ENCODE data around the gene DNMT3L. TPM values are rescaled to one million over a fixed set of nuclear protein-coding genes. Genes with fewer than 3 reads are reported as not detected.
A peak's percentile ranks its signal among the peaks of the same experiment; 100 is the strongest.
"Not testable (repeated sequence)": the region's sequence is repeated elsewhere in the genome, so short reads cannot be mapped to it uniquely, and the experiment has no call there.

Gene DNMT3L
- total and polyA plus RNA-seq, 7 donors: not detected

DNA sequence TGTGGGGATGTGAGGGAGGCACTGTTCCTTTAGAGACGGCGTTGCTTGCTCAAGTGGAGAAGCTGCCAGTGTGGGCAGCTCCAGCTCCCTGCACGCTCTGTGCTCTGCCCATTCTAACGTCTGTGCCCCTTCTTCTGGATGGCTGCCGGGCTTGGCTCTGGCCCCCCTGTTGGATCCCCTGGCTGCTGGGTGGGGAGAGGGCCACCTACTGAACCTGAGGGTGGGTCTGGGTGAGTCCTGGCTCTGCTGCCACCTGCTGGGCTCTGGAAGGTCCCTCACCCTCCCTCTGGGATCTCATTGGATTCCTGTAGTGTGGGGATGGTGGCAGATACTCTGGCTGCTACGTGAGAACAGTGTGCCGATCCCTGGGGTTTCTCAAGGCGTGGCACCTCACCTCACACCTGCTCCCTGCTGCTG lies 43.2 kb upstream of the DNMT3L start:
- no peak for DNase-seq
- Histone ChIP-seq H3K27me3 (no peaks in the 10 kb centered on the region), H3K4me1 (peaks cover 0 to 55% (median 36%) of the 10 kb centered on the region in 4 donors), H3K27ac (peak overlapping the region in 1 of 4 donors; percentile 25), H3K4me3 (no peak overlapping the region), H3K36me3 (peaks cover 0 to 14% (median 0%) of the 10 kb centered on the region in 4 donors), H3K9me3 (no peaks in the 10 kb centered on the region)
- intact Hi-C loops (cut with DNase I): no loop called here
- TF ChIP-seq POLR2A (IDR thresholded peaks at IDR 0.05) (no peak), POLR2AphosphoS5 (IDR thresholded peaks at IDR 0.05) (no peak), EP300 (IDR thresholded peaks at IDR 0.05) (no peak)
- TF ChIP-seq, protein P1, sequence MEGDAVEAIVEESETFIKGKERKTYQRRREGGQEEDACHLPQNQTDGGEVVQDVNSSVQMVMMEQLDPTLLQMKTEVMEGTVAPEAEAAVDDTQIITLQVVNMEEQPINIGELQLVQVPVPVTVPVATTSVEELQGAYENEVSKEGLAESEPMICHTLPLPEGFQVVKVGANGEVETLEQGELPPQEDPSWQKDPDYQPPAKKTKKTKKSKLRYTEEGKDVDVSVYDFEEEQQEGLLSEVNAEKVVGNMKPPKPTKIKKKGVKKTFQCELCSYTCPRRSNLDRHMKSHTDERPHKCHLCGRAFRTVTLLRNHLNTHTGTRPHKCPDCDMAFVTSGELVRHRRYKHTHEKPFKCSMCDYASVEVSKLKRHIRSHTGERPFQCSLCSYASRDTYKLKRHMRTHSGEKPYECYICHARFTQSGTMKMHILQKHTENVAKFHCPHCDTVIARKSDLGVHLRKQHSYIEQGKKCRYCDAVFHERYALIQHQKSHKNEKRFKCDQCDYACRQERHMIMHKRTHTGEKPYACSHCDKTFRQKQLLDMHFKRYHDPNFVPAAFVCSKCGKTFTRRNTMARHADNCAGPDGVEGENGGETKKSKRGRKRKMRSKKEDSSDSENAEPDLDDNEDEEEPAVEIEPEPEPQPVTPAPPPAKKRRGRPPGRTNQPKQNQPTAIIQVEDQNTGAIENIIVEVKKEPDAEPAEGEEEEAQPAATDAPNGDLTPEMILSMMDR (IDR thresholded peaks at IDR 0.05): peak in 3 of 4 experiments; percentile 33 to 41 (median 35)
- 34 to 65% methylated on average over 8 of the region's 8 CpGs for WGBS, 2 donors

DNA sequence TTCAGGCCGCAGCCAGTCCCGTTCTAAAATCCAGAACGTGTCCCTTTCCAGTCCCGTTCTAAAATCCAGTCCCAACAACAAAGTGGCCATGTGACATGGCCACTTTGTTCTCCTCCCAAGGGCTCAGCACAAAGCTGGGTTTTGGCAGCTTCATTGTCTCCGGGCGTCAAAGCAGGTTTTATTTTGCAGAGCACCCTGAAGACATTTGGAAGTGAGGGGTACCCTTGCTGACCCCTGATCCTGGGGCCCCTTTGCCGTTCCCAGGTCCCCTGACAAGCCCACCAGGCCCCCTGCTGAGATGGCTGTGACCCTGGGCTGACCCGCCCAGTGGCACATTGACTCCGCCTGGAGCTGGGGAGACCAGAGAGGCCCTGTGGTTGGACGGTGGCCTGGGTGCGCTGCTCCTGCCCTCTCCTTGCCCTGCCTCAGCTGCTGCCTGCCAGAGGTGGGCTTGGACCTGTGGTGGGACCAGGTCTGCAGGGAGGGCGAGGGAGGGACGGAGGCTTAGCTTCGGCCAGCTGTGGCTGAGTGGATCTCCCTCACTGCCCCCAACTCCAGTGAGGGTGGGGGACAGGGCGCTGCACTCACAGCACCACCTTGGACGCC lies 42.4 kb upstream of the DNMT3L start:
- no peak for DNase-seq
- peaks cover 0 to 13% (median 0%) of the 10 kb centered on the region in 4 donors for H3K36me3 ChIP-seq
- H3K4me1 ChIP-seq: peaks cover 0 to 60% (median 41%) of the 10 kb centered on the region in 4 donors
- H3K27ac ChIP-seq: peak overlapping the region in 2 of 4 donors; percentile 15 to 25
- WGBS, 2 donors: 45 to 74% methylated on average over 16 of the region's 16 CpGs
- TF ChIP-seq EP300 (IDR thresholded peaks at IDR 0.05) (no peak), POLR2AphosphoS5 (IDR thresholded peaks at IDR 0.05) (no peak), POLR2A (IDR thresholded peaks at IDR 0.05) (no peak)
- TF ChIP-seq, protein P1 (IDR thresholded peaks at IDR 0.05): no peak
- no peaks in the 10 kb centered on the region for H3K9me3 ChIP-seq
- H3K4me3 ChIP-seq: no peak overlapping the region
- intact Hi-C loops (cut with DNase I): no loop called here
- H3K27me3 ChIP-seq: no peaks in the 10 kb centered on the region

DNA sequence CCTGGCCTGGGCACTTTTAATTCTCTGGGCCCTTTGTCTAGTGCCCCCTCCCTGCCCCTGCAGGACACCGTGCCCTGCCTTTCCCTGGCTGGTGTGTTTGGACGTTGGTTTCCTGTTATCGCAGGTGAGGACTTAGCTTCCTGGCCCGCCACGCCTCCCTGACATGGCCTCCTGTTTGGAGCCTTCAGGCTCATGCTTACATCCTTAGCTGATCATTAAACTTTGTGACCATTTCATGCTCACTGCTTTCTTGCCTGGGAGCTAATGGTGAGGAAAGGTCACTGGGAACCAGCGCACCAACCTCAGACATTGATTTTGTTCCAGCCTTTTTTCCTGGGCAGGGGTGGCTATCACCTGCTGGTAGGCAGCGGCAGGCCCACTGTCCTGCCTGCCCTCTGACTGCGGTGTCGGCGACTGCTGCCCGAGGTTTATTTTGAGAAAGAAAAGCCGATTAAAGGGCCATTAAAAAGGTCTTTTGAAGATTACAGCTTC lies 41.8 kb upstream of the DNMT3L start:
- Histone ChIP-seq H3K27me3 (no peaks in the 10 kb centered on the region), H3K27ac (peak overlapping the region in 2 of 4 donors; percentile 15 to 51), H3K4me3 (no peak overlapping the region), H3K4me1 (peaks cover 0 to 61% (median 42%) of the 10 kb centered on the region in 4 donors), H3K9me3 (no peaks in the 10 kb centered on the region), H3K36me3 (peaks cover 0 to 13% (median 0%) of the 10 kb centered on the region in 4 donors)
- DNase-seq: no peak
- intact Hi-C loops (cut with DNase I): no loop called here
- 14 to 60% methylated on average over 12 of the region's 12 CpGs for WGBS, 2 donors
- TF ChIP-seq, protein P1 (IDR thresholded peaks at IDR 0.05): no peak
- no peak for TF ChIP-seq EP300 (IDR thresholded peaks at IDR 0.05)
- no peak for TF ChIP-seq POLR2A (IDR thresholded peaks at IDR 0.05)
- no peak for TF ChIP-seq POLR2AphosphoS5 (IDR thresholded peaks at IDR 0.05)

DNA sequence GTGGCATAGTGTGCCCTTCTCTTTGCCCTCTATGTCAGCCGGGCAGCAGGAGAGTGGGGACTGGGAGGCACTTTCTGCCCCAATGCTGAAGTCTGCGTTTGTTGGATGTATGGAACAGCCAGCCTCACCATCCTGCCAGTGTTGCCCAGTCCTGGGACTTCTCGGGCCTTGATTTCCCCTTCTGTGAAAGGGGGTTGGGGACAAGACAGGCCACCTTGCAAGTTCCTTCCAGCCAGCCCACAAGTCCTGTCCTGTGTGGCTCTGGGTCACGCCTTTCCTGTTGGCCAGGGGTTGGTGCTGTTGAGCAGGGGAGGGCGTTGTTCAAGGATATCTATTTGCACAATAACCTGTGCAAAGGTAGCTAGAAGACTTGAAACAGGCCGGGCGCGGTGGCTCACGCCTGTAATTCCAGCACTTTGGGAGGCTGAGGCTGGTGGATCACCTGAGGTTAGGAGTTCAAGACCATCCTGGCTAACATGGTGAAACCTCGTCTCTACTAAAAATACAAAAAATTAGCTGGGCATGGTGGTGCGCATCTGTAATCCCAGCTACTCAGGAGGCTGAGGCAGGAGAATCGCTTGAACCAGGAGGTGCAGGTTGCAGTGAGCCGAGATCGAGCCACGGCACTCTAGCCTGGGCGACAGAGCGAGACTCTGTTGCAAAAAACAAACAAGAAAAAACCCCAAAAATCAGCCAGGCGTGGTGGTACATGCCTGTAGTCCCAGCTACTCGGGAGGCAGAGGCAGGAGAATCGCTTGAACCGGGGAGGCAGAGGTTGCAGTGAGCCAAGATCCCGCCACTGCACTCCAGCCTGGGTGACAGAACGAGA lies 41.1 kb upstream of the DNMT3L start:
- intact Hi-C loops (cut with DNase I); H3K27me3 ChIP-seq; H3K4me3 ChIP-seq; DNase-seq; H3K9me3 ChIP-seq; H3K36me3 ChIP-seq: not testable (repeated sequence)
- H3K4me1 ChIP-seq: peaks cover 0 to 65% (median 43%) of the 10 kb centered on the region in 4 donors
- 32 to 66% methylated on average over 23 of the region's 23 CpGs for WGBS, 2 donors
- H3K27ac ChIP-seq: peak overlapping the region in 1 of 4 donors; percentile 32

DNA sequence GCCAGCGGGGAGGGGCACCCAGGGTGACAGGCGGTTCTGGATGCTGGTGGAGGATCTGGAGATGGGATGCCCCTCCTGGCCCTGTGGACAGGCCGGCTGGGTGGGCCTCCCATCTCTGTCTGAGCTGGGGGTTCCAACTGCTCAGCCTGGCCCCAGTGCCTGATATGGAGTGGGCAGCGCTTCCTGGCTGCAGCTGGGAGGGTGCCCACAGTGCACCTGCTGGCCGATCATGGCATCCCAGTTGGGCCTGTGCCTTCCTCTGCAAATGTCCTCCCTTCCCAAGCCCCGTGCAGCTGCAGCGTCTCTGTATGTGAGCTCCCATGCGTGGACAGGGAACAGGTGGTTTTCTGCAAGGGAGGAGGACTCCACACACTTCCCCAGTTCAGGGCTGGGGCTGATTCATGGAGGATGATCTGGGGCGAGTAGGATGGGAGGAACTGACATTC lies 40.3 kb upstream of the DNMT3L start:
- H3K27ac ChIP-seq: peak overlapping the region in 2 of 4 donors; percentile 22 to 32
- no peak for TF ChIP-seq POLR2AphosphoS5 (IDR thresholded peaks at IDR 0.05)
- no peak for TF ChIP-seq EP300 (IDR thresholded peaks at IDR 0.05)
- TF ChIP-seq, protein P1 (IDR thresholded peaks at IDR 0.05): no peak
- no peak for TF ChIP-seq POLR2A (IDR thresholded peaks at IDR 0.05)
- DNase-seq: no peak
- H3K36me3 ChIP-seq: peaks cover 0 to 4% (median 0%) of the 10 kb centered on the region in 4 donors
- H3K4me3 ChIP-seq: no peak overlapping the region
- H3K9me3 ChIP-seq: no peaks in the 10 kb centered on the region
- intact Hi-C loops (cut with DNase I): loop anchor here (2.0 kb wide), 1 partner anchor 37 kb away; the partner anchor contains the start of gene CFAP410
- H3K4me1 ChIP-seq: peaks cover 0 to 71% (median 51%) of the 10 kb centered on the region in 4 donors
- 26 to 53% methylated on average over 9 of the region's 9 CpGs for WGBS, 2 donors
- peaks cover 0 to 5% (median 1%) of the 10 kb centered on the region in 3 donors for H3K27me3 ChIP-seq
